ENCODE measurements around the gene ARMS2.

Gene ARMS2

DNA sequence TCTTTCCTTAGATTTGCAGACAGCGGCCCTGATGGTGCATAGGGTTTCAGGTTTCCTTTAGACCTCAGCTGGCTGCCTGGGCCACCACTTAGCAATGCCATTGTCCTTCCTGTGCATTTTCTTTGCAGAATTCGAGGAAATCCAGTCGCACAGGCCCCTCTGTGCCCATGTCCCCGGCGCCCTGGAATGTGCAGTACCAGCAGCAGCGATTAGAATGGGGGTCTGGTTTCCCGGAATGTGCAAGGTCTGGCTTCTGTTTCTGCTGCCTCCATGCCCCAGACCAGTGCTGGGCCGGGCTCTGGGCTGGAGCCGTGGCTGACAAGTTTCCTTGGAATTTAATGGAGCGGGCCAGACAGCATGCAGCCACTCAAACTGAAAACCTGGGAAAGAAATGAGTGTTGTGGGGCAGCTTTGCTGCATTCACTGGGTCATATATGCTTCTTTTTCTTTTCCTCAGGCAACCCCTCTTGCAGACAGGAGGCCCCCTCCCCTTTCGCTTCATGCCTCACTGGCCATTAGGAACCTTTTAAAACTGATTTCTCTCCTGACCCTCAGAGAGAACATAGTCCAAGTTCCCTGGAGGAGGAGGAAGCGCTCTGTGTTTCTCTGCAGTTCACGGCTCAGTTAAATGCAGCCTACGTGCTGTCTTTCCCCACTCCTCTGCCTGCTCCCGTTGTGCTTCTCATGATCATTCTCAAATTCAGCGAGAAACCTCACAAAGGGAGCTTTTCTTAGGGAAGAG, 21.3 kb downstream of the ARMS2 start:
- H2BK5ac ChIP-seq (ENCODE audit: low read length), result no peak overlapping the region
- H3K27ac ChIP-seq (replicated peaks; ENCODE audit: low read length), result no peak overlapping the region
- peak overlapping the region in 1 of 2 donors; percentile 32 for H3K4me3 ChIP-seq (ENCODE audit: low read length in 2 of 2)
- DNase-seq (ENCODE audit: low spot score), result peak; percentile 46
- no peak overlapping the region for H4K91ac ChIP-seq (ENCODE audit: low read depth, low read length, poor library complexity)
- H3K9me3 ChIP-seq (replicated peaks in 1 of 2; ENCODE audit: control insufficient read depth in 2 of 2, insufficient read depth in 1 of 2, low read depth in 1 of 2, low read length in 2 of 2), result no peaks in the 10 kb centered on the region
- peak overlapping the region; percentile 35 for H2BK15ac ChIP-seq (ENCODE audit: low read length)
- WGBS, 2 donors (ENCODE audit: extremely low coverage in 2 of 2, insufficient read length in 2 of 2, insufficient replicate concordance in 1 of 2), result no CpG with 5 or more reads among the region's 16 CpGs
- no peak overlapping the region for H3K14ac ChIP-seq (ENCODE audit: low read length)
- H3K9ac ChIP-seq (ENCODE audit: low read depth, low read length, poor library complexity), result no peak overlapping the region
- H3K27me3 ChIP-seq (ENCODE audit: control insufficient read depth in 3 of 3, insufficient read depth in 3 of 3, low read depth in 1 of 3, low read length in 3 of 3), result no peaks in the 10 kb centered on the region
- peak overlapping the region; percentile 89 for H2AFZ ChIP-seq (ENCODE audit: low read length)
- no peak overlapping the region for H3K23ac ChIP-seq (ENCODE audit: low read depth, low read length, poor library complexity)
- no peak overlapping the region for H4K8ac ChIP-seq (ENCODE audit: low read depth, low read length)
- no peak overlapping the region for H2BK120ac ChIP-seq (ENCODE audit: low read depth, low read length)
- no peak overlapping the region for H2AK5ac ChIP-seq (ENCODE audit: low read depth, low read length)
- no peak overlapping the region for H3K4me2 ChIP-seq (ENCODE audit: insufficient read depth, low read length, poor library complexity, severe bottlenecking)
- H2BK12ac ChIP-seq (ENCODE audit: low read length), result no peak overlapping the region
- H3K79me1 ChIP-seq (ENCODE audit: low read depth, low read length), result no peaks in the 10 kb centered on the region
- no peaks in the 10 kb centered on the region for H3K36me3 ChIP-seq (replicated peaks in 1 of 2; ENCODE audit: control insufficient read depth in 2 of 2, insufficient read depth in 2 of 2, low read length in 2 of 2)
- peak overlapping the region; percentile 49 for H3K18ac ChIP-seq (ENCODE audit: low read length)
- peaks cover 15 to 34% of the 10 kb centered on the region in 2 donors for H3K4me1 ChIP-seq (ENCODE audit: control insufficient read depth in 2 of 2, insufficient read depth in 1 of 2, low read depth in 1 of 2, low read length in 2 of 2)
- H3K4ac ChIP-seq (ENCODE audit: low read length), result no peak overlapping the region

DNA sequence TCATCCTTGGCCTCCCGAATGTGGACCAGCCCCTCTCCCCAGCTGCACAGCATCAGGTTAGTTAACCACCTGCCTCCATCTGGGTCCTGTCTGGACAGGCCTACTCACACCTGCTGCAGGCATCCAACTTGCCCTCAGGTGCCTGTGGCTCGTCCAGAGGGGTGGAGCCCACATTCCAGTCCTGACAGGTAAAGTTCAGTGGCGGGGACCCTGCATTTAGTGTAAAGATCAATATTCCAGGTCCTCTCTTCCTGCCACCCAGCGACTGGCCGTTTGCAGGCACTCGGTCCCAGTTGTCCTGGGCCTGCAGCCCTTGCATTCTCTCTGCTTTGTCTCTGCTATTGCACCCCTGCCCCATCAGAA, 21.9 kb downstream of the ARMS2 start:
- H3K23ac ChIP-seq (ENCODE audit: low read depth, low read length, poor library complexity), result no peak overlapping the region
- H4K91ac ChIP-seq (ENCODE audit: low read depth, low read length, poor library complexity), result no peak overlapping the region
- DNase-seq (ENCODE audit: low spot score), result no peak
- H2BK120ac ChIP-seq (ENCODE audit: low read depth, low read length), result no peak overlapping the region
- H3K27ac ChIP-seq (replicated peaks; ENCODE audit: low read length), result no peak overlapping the region
- no peak overlapping the region for H4K8ac ChIP-seq (ENCODE audit: low read depth, low read length)
- H3K9me3 ChIP-seq (replicated peaks in 1 of 2; ENCODE audit: control insufficient read depth in 2 of 2, insufficient read depth in 1 of 2, low read depth in 1 of 2, low read length in 2 of 2), result peaks cover 0 to under 1% of the 10 kb centered on the region in 2 donors
- H3K14ac ChIP-seq (ENCODE audit: low read length), result peak overlapping the region; percentile 78
- peak overlapping the region; percentile 87 for H2BK12ac ChIP-seq (ENCODE audit: low read length)
- H3K4me1 ChIP-seq (ENCODE audit: control insufficient read depth in 2 of 2, insufficient read depth in 1 of 2, low read depth in 1 of 2, low read length in 2 of 2), result peaks cover 15 to 34% of the 10 kb centered on the region in 2 donors
- H2AFZ ChIP-seq (ENCODE audit: low read length), result peak overlapping the region; percentile 89
- no peaks in the 10 kb centered on the region for H3K27me3 ChIP-seq (ENCODE audit: control insufficient read depth in 3 of 3, insufficient read depth in 3 of 3, low read depth in 1 of 3, low read length in 3 of 3)
- H3K4ac ChIP-seq (ENCODE audit: low read length), result no peak overlapping the region
- H3K4me2 ChIP-seq (ENCODE audit: insufficient read depth, low read length, poor library complexity, severe bottlenecking), result no peak overlapping the region
- no peak overlapping the region for H3K9ac ChIP-seq (ENCODE audit: low read depth, low read length, poor library complexity)
- peak overlapping the region; percentile 6 for H2AK5ac ChIP-seq (ENCODE audit: low read depth, low read length)
- H3K18ac ChIP-seq (ENCODE audit: low read length), result peak overlapping the region; percentile 5
- H2BK15ac ChIP-seq (ENCODE audit: low read length), result no peak overlapping the region
- no peak overlapping the region for H2BK5ac ChIP-seq (ENCODE audit: low read length)
- no CpG with 5 or more reads among the region's 6 CpGs for WGBS, 2 donors (ENCODE audit: extremely low coverage in 2 of 2, insufficient read length in 2 of 2, insufficient replicate concordance in 1 of 2)
- H3K79me1 ChIP-seq (ENCODE audit: low read depth, low read length), result no peaks in the 10 kb centered on the region
- H3K36me3 ChIP-seq (replicated peaks in 1 of 2; ENCODE audit: control insufficient read depth in 2 of 2, insufficient read depth in 2 of 2, low read length in 2 of 2), result no peaks in the 10 kb centered on the region
- peak overlapping the region in 1 of 2 donors; percentile 32 for H3K4me3 ChIP-seq (ENCODE audit: low read length in 2 of 2)

DNA sequence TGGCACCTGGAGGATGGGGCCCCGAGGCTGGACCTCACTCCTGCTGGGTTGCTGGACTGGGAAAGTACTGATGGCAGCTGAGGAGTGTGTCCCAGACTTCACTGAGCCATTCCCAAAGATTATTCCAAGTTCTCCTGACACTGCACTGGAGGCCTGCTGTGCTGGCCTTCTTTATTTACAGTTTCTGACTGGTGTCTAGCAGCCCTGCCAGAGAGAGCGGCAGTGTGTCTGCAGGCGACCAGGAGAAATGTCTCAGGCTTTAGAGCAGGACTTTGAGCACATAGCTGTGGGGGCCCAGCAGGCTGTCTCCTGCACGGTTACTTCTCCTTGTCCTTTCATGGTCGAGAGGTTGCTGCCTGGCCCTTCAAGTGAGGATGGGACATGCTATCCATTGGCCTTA, 23.0 kb downstream of the ARMS2 start:
- Histone ChIP-seq H2BK5ac (ENCODE audit: low read length) (no peak overlapping the region), H3K27me3 (ENCODE audit: control insufficient read depth in 3 of 3, insufficient read depth in 3 of 3, low read depth in 1 of 3, low read length in 3 of 3) (no peaks in the 10 kb centered on the region), H2BK15ac (ENCODE audit: low read length) (no peak overlapping the region), H3K9ac (ENCODE audit: low read depth, low read length, poor library complexity) (no peak overlapping the region), H2BK120ac (ENCODE audit: low read depth, low read length) (no peak overlapping the region), H4K8ac (ENCODE audit: low read depth, low read length) (no peak overlapping the region), H4K91ac (ENCODE audit: low read depth, low read length, poor library complexity) (no peak overlapping the region), H3K4me3 (ENCODE audit: low read length in 2 of 2) (no peak overlapping the region), H3K4me1 (ENCODE audit: control insufficient read depth in 2 of 2, insufficient read depth in 1 of 2, low read depth in 1 of 2, low read length in 2 of 2) (peaks cover 15 to 34% of the 10 kb centered on the region in 2 donors), H2AK5ac (ENCODE audit: low read depth, low read length) (no peak overlapping the region), H3K9me3 (replicated peaks in 1 of 2; ENCODE audit: control insufficient read depth in 2 of 2, insufficient read depth in 1 of 2, low read depth in 1 of 2, low read length in 2 of 2) (peaks cover 0 to 6% of the 10 kb centered on the region in 2 donors), H3K4ac (ENCODE audit: low read length) (no peak overlapping the region), H3K23ac (ENCODE audit: low read depth, low read length, poor library complexity) (no peak overlapping the region), H2AFZ (ENCODE audit: low read length) (no peak overlapping the region), H3K4me2 (ENCODE audit: insufficient read depth, low read length, poor library complexity, severe bottlenecking) (no peak overlapping the region), H2BK12ac (ENCODE audit: low read length) (no peak overlapping the region), H3K36me3 (replicated peaks in 1 of 2; ENCODE audit: control insufficient read depth in 2 of 2, insufficient read depth in 2 of 2, low read length in 2 of 2) (no peaks in the 10 kb centered on the region), H3K14ac (ENCODE audit: low read length) (no peak overlapping the region), H3K18ac (ENCODE audit: low read length) (no peak overlapping the region), H3K79me1 (ENCODE audit: low read depth, low read length) (no peaks in the 10 kb centered on the region), H3K27ac (replicated peaks; ENCODE audit: low read length) (no peak overlapping the region)
- no peak for DNase-seq (ENCODE audit: low spot score)
- WGBS, 2 donors (ENCODE audit: extremely low coverage in 2 of 2, insufficient read length in 2 of 2, insufficient replicate concordance in 1 of 2), result no CpG with 5 or more reads among the region's 5 CpGs

DNA sequence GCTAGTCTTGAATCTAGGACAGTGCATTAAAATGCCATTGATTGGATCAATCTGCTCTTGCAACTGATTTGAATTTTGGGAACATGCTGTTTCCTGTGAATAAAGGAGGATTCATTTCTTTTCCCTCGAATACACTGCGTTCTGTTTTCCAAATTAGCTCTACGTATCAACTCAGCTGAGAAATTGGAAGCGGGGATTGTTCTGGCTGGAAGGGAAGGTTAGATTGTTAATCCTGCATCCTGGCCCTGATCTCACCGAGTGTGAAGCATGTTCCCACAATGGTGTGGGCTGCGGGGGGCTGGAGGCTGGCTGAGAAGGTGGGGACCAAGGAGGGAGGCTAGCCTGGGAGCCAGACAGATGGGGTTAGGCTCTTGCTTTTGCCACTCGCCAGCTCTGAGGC, 24.5 kb downstream of the ARMS2 start:
- H4K8ac ChIP-seq (ENCODE audit: low read depth, low read length), result no peak overlapping the region
- no peak overlapping the region for H3K23ac ChIP-seq (ENCODE audit: low read depth, low read length, poor library complexity)
- H3K4ac ChIP-seq (ENCODE audit: low read length), result no peak overlapping the region
- H2BK5ac ChIP-seq (ENCODE audit: low read length), result no peak overlapping the region
- no peaks in the 10 kb centered on the region for H3K27me3 ChIP-seq (ENCODE audit: control insufficient read depth in 3 of 3, insufficient read depth in 3 of 3, low read depth in 1 of 3, low read length in 3 of 3)
- H3K27ac ChIP-seq (replicated peaks; ENCODE audit: low read length), result no peak overlapping the region
- H2AK5ac ChIP-seq (ENCODE audit: low read depth, low read length), result no peak overlapping the region
- H4K91ac ChIP-seq (ENCODE audit: low read depth, low read length, poor library complexity), result no peak overlapping the region
- WGBS, 2 donors (ENCODE audit: extremely low coverage in 2 of 2, insufficient read length in 2 of 2, insufficient replicate concordance in 1 of 2), result no CpG with 5 or more reads among the region's 7 CpGs
- no peaks in the 10 kb centered on the region for H3K36me3 ChIP-seq (replicated peaks in 1 of 2; ENCODE audit: control insufficient read depth in 2 of 2, insufficient read depth in 2 of 2, low read length in 2 of 2)
- H3K4me3 ChIP-seq (ENCODE audit: low read length in 2 of 2), result no peak overlapping the region
- no peaks in the 10 kb centered on the region for H3K79me1 ChIP-seq (ENCODE audit: low read depth, low read length)
- peaks cover 15 to 34% of the 10 kb centered on the region in 2 donors for H3K4me1 ChIP-seq (ENCODE audit: control insufficient read depth in 2 of 2, insufficient read depth in 1 of 2, low read depth in 1 of 2, low read length in 2 of 2)
- H3K14ac ChIP-seq (ENCODE audit: low read length), result no peak overlapping the region
- DNase-seq (ENCODE audit: low spot score), result no peak
- H3K9me3 ChIP-seq (replicated peaks in 1 of 2; ENCODE audit: control insufficient read depth in 2 of 2, insufficient read depth in 1 of 2, low read depth in 1 of 2, low read length in 2 of 2), result peaks cover 0 to 6% of the 10 kb centered on the region in 2 donors
- no peak overlapping the region for H2BK12ac ChIP-seq (ENCODE audit: low read length)
- H3K18ac ChIP-seq (ENCODE audit: low read length), result no peak overlapping the region
- no peak overlapping the region for H2BK15ac ChIP-seq (ENCODE audit: low read length)
- no peak overlapping the region for H2BK120ac ChIP-seq (ENCODE audit: low read depth, low read length)
- H2AFZ ChIP-seq (ENCODE audit: low read length), result no peak overlapping the region
- H3K4me2 ChIP-seq (ENCODE audit: insufficient read depth, low read length, poor library complexity, severe bottlenecking), result no peak overlapping the region
- no peak overlapping the region for H3K9ac ChIP-seq (ENCODE audit: low read depth, low read length, poor library complexity)

Measured in neuronal stem cell (in vitro differentiated cells).